ENCODE measurements around the gene RB1. TPM values are rescaled to one million over a fixed set of nuclear protein-coding genes. Genes with fewer than 3 reads are reported as not detected.
A peak's percentile ranks its signal among the peaks of the same experiment; 100 is the strongest.

RB1 gene
- total and polyA plus RNA-seq, 2 donors (not counting 1 experiment from before 2014, with no cell fraction given), result 24.0 to 70.4 TPM

DNA sequence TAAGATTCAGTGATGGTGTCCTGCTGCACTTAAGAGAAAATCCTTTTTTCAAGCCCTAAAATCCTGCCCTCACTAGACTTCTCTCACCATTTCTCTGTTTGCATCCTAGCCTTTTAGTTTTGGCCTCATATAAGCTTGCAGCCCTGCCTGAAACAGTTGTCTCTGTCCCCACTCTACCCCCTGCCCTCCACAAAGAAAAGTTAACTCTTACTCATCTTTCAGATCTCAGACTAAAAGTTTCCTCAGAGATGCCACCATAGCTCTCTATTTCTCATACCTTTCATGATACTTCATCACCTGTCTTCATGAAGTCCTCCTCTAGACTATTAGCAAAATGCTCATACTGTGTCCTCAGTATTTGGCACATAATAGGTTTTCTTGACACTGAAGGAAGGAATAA is 37.4 kb upstream of the RB1 start:
- POLR2A ChIA-PET, result interaction anchor here (2.4 kb wide), 1 partner anchor 38 kb away, joined by 11 read pairs; the partner anchor contains the start of gene RB1
- Histone ChIP-seq H3K4me2 (replicated peaks; ENCODE audit: low read depth, low read length, poor library complexity, severe bottlenecking) (peak overlapping the region; percentile 78), H4K20me1 (ENCODE audit: control insufficient read depth, insufficient read depth, low read length, poor library complexity, severe bottlenecking) (no peaks in the 10 kb centered on the region), H3K27ac (ENCODE audit: low read length in 2 of 2) (peak overlapping the region; percentile 67 to 80), H2AFZ (ENCODE audit: insufficient read depth, low read depth, low read length, poor library complexity, severe bottlenecking) (no peak overlapping the region), H3K4me1 (ENCODE audit: control insufficient read depth in 2 of 2, insufficient read depth in 2 of 2, low read length in 2 of 2) (peaks cover 44 to 47% of the 10 kb centered on the region in 2 donors), H3K36me3 (replicated peaks in 1 of 2; ENCODE audit: control extremely low read depth in 1 of 2, control insufficient read depth in 1 of 2, extremely low read depth in 1 of 2, insufficient read depth in 2 of 2, low read length in 1 of 2) (peaks cover 2 to 22% of the 10 kb centered on the region in 2 experiments), H3K9me3 (ENCODE audit: control extremely low read depth in 1 of 3, control insufficient read depth in 2 of 3, insufficient read depth in 1 of 3, low read length in 2 of 3) (peaks cover 0 to 1% (median 0%) of the 10 kb centered on the region in 3 donors), H3K79me2 (ENCODE audit: control insufficient read depth, insufficient read depth, low read length) (no peaks in the 10 kb centered on the region), H3K4me3 (ENCODE audit: control extremely low read depth in 1 of 5, extremely low read depth in 1 of 5, insufficient read depth in 1 of 5, low read depth in 2 of 5, low read length in 4 of 5) (peak overlapping the region in 1 of 5 experiments; percentile 53), H3K9ac (ENCODE audit: low read length) (peak overlapping the region; percentile 46), H3K27me3 (replicated peaks in 1 of 4; ENCODE audit: control extremely low read depth in 1 of 4, control insufficient read depth in 3 of 4, insufficient read depth in 4 of 4, low read length in 3 of 4) (no peaks in the 10 kb centered on the region)
- intact Hi-C loops (cut with micrococcal nuclease), result loop anchor here (2.0 kb wide), 1 partner anchor 21 kb away; no protein-coding TSS in a partner anchor
- DNase-seq (no peak), ATAC-seq (ENCODE audit: low read depth) (no peak)
- H3K9me3 Mint-ChIP-seq (ENCODE audit: insufficient read depth), result no peaks in the 10 kb centered on the region
- H3K4me3 Mint-ChIP-seq, result peak overlapping the region; percentile 21
- H3K27me3 Mint-ChIP-seq, result no peaks in the 10 kb centered on the region
- peak overlapping the region; percentile 92 for H3K27ac Mint-ChIP-seq
- peaks cover 51% of the 10 kb centered on the region for H3K4me1 Mint-ChIP-seq
- CTCF ChIA-PET, result interaction anchor here (1.0 to 2.7 kb wide), 7 partner anchors 19 to 171 kb away, joined by 3 to 6 read pairs (median 3); partner anchors contain the start of genes ITM2B and MED4
- TF ChIP-seq, protein P1, sequence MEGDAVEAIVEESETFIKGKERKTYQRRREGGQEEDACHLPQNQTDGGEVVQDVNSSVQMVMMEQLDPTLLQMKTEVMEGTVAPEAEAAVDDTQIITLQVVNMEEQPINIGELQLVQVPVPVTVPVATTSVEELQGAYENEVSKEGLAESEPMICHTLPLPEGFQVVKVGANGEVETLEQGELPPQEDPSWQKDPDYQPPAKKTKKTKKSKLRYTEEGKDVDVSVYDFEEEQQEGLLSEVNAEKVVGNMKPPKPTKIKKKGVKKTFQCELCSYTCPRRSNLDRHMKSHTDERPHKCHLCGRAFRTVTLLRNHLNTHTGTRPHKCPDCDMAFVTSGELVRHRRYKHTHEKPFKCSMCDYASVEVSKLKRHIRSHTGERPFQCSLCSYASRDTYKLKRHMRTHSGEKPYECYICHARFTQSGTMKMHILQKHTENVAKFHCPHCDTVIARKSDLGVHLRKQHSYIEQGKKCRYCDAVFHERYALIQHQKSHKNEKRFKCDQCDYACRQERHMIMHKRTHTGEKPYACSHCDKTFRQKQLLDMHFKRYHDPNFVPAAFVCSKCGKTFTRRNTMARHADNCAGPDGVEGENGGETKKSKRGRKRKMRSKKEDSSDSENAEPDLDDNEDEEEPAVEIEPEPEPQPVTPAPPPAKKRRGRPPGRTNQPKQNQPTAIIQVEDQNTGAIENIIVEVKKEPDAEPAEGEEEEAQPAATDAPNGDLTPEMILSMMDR (IDR thresholded peaks at IDR 0.05), result no peak
- TF ChIP-seq EZH2 (IDR thresholded peaks at IDR 0.05; ENCODE audit: borderline replicate concordance, insufficient read depth, low read depth, low read length, poor library complexity, severe bottlenecking), result no peak

Data from B cell (primary cell).